ENCODE data around the gene TMEM131L.
A peak's percentile ranks its signal among the peaks of the same experiment; 100 is the strongest.
"Not testable (repeated sequence)": the region's sequence is repeated elsewhere in the genome, so short reads cannot be mapped to it uniquely, and the experiment has no call there.

The TMEM131L gene

DNA sequence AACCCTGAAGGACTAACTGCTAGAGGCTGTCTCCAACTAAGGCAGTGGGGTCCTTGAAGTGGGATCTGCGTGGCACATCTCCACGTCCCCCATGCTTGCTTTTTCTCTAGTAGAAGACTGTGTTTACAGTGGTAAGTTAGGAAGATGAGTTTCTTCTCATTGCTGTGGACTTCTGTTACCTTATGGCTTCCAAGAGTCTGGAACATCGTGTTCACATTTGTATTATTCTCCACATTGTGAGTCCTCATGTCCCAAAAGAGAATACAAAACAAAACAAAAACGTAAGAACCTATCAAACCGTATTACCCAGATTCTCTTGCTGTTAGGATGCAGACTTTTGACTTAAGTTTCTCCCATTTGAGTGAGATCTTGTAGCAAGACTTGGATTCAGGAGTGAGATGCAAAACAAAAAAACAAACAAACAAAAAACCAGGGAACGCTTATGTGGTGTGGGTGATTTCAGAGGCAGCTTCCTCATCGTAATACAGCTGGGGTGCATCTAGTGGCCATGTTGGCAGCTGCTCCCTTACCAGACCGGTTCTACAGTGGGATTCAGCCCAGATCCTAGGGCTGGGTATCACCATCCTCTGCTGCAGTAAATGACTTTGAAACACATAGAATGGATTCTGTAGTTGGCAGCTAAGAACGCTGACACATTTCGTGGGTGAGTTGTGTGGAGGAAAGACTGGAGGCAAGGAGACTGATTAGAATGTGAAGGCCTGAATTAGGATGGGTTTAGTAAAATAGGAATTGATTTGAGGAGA is 41.3 kb downstream of the TMEM131L start:
- DNase-seq (ENCODE audit: low spot score), result no peak

- DNase-seq (ENCODE audit: low spot score), result not testable (repeated sequence)
These were observed 43.1 kb downstream of the TMEM131L start for GRCh38 chr4:153509212-153509611.

- no peak for DNase-seq (ENCODE audit: low spot score)
These were observed 43.6 kb downstream of the TMEM131L start for GRCh38 chr4:153509724-153510123.

DNA sequence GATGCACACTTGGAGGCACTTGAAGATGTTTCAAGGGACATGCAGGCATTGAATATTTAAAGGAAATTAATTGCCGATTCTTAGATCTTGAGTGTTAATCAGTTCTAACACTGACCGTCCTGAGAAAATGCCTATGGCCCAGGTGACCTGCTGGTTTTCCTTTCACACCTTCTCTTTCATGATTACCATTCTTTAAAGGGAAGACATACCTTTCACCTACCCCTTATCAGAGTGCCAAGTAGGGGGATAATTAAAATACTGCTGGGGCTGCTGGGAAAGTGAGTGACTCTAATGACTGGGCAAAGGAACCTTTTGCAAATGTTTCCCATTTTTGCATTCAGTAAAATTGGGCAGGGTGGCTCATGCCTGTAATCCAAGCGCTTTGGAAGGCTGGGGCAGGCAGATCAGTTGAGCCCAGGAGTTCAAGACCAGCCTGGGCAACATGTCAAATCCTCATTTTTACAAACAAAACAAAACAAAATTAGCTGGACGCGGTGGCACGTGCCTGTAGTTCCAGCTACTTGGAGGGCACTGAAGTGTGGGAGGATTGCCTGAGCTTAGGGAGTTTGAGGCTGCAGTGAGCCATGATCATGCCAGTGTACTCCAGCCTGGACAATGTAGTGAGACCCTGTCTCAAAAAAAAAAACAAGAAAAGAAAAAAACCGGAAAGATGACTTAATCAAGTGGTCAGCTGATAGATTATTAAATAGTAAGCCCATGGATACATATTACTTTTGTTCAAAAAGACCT is 44.3 kb downstream of the TMEM131L start:
- DNase-seq (ENCODE audit: low spot score), result no peak

DNA sequence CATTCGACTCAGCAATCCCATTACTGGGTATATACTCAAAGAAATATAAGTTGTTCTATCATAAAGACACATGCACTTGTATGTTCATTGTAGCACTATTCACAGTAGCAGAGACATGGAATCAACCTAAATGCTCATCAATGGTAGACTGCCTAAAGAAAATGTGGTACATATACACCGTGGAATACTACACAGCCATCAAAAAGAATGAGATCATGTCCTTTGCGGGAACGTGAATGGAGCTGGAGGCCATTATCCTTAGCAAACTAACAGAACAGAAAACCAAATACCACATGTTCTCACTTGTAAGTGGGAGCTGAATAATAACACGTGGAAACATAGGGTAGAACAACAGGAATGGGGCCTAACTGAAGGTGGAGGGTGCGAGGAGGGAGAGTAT is 44.9 kb downstream of the TMEM131L start:
- no peak for DNase-seq (ENCODE audit: low spot score)

GRCh38 chr4:153512162-153512852 is 46.1 kb downstream of the TMEM131L start:
- no peak for DNase-seq (ENCODE audit: low spot score)

DNA sequence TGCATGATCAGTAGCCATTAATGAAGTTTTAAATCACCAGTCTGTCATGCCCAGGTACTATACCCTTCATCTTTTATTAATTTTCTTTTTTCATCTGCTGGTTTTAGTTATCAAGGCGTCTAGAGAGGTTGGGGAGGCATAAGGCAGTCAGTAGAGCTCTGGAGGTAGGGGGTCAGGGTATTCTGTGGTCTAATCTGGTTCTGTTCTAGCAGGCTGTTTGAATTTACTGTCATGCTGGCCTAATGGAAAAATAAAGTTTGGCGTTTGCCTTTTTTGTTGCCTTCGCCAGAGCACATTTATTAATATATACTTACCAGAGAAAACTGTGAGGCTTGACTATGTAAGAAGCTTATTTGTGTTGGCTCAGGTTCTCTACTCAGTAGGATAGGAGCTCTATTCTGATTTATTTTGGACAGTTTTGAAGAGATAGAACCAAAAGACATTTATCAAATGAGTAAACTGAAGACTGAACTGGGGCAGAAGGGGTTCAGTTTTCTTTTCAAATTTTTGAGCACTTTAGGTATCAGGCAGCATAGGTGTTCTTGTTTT is 46.9 kb downstream of the TMEM131L start:
- no peak for DNase-seq (ENCODE audit: low spot score)

DNA sequence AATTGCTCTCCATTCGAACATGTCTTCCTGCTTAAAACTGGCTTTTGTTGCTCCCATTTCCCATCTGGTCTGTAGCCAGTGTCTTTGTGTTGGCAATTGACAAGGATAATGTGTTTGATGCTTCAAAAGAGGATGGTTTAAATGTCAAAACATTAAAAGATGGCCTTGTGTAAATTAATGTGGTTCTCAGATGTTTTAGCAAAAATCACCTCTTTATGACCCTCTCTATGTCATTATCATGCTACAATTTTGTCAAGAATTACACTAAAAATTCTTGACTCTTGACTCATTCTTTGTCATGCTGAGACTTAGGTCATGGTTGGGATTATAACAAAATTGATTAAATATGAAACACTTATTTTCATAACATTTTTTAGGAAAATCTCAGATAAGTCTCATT is 47.4 kb downstream of the TMEM131L start:
- DNase-seq (ENCODE audit: low spot score), result peak; percentile 69

- no peak for DNase-seq (ENCODE audit: low spot score)
These were observed 47.9 kb downstream of the TMEM131L start for GRCh38 chr4:153514001-153514526.

- DNase-seq (ENCODE audit: low spot score), result no peak
These were observed 48.7 kb downstream of the TMEM131L start for GRCh38 chr4:153514688-153515426.

DNA sequence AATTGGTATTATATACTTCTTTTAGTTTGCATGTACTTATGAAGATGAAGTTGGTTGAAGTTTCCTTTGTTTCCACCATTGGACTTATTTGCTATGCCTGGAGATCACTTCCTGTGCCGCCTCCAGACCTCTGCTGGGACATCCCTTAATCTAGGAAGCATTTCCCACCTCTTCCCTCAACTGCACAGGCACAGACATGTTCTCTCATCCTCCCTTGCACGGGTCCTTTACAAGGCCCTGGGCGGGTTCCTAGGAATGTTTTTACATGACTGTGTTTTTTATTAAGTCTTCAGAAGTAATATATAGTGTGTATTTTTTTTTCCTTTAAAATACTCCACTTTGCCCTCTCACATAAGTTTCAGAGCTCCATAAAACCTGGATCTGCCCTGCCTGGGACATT is 51.0 kb downstream of the TMEM131L start:
- no peak for DNase-seq (ENCODE audit: low spot score)

DNA sequence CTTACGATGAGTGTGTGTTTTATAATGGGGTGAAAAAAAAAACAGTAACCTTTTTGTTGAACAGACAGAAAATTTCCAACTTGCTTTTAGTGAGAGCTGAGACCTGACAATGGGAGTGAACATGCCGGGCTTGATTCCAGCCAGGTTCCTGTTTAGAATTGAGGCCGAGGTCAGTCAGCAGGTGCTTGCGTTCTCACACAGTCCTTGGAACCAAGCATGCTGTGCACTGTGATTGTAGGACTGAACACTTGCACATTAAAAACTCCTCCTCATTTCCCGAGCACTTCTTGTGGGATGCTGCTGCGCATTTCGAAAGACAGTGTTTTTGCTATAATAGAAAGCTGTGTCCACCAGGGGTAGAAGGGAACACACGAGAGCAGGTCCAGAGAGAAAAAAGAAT is 51.8 kb downstream of the TMEM131L start:
- no peak for DNase-seq (ENCODE audit: low spot score)

- no peak for DNase-seq (ENCODE audit: low spot score)
These were observed 52.7 kb downstream of the TMEM131L start for GRCh38 chr4:153518637-153519389.

DNA sequence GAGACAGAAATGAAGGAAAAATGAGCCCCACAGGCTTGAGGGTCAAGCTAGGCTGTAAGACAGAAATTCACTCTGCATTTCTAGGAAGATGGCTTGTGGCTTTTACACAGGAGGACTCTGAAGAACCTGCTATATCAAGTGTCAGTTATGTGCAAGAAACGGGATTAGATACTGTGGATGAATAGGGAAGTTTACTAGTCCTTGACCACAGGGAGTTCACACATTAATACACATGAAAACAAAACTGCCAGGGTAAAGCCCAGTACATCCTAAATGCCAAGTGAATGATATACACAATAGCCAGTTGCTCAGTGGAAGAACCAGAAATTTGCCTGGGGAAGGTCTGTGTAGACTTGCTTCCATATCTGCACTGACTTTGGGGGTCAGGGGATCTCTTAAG is 53.5 kb downstream of the TMEM131L start:
- no peak for DNase-seq (ENCODE audit: low spot score)

DNA sequence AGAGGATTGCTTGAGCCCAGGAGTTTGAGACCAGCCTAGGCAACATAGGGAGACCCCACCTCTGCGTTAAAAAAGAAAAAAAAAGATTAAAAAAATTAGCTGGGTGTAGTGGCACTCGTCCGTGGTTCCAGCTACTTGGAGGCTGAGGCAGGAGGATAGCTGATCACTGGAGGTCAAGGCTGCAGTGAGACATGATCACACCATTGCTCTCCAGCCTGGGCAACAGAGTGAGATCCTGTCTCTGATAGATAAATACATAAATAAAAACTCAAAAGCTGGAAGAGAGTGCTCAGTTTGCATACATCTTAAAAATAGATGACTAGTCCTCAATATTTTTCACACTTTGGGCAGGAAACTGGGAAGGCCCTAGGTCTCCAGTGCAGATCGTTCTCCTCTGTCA is 54.1 kb downstream of the TMEM131L start:
- no peak for DNase-seq (ENCODE audit: low spot score)

DNA sequence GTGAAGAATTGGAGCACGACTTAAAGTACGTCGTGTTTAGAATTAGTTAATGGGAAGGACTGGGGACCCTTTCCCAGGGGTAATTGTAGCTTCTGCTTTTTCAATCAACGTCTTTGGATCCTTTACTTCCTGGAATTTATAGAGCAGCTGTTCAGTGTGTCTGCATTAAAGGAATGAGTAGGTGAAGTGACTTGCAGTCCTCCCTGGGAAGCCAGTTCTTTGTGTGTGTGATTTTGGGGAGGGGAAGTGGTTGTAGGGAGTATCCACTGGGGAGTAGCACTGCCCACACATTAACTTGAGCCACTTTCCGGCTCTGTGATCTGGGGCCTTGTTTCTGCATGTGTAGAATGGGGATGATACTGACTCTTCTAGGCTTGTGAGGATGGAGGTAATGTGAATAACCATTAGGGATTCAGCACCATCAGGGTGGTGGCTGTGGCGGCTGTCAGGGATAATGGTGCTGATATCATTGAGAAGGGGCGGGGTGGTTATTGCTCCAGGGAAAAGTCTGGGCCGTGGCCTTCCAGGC is 54.7 kb downstream of the TMEM131L start:
- DNase-seq (ENCODE audit: low spot score), result no peak

- no peak for DNase-seq (ENCODE audit: low spot score)
These were observed 55.3 kb downstream of the TMEM131L start for GRCh38 chr4:153521478-153521877.

GRCh38 chr4:153521999-153522801 is 56.0 kb downstream of the TMEM131L start:
- no peak for DNase-seq (ENCODE audit: low spot score)

DNA sequence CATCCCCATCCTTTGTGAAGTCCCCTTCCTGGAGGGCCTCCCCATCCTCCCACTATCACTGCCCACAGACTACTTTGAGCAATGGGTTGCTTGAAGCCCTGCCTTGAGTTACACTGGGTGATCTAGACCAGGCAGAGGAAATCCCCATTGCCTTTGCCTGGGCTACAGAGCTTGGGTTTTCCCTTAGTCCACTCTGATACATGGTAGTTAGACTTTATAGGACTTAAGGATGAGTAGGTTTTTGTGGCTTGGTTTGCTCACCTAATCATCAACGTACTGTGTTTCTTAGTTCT is 56.6 kb downstream of the TMEM131L start:
- DNase-seq (ENCODE audit: low spot score), result no peak

- no peak for DNase-seq (ENCODE audit: low spot score)
These were observed 57.1 kb downstream of the TMEM131L start for GRCh38 chr4:153523164-153523796.
